OCI-LY3 (cell line): ENCODE data around the gene RNF149.
"Not testable (repeated sequence)": the region's sequence is repeated elsewhere in the genome, so short reads cannot be mapped to it uniquely, and the experiment has no call there.

Source experiments
- H2AFZ ChIP-seq: fragments of 200-600, 300-600 bp; shearing (Covaris generic); 2 replicates; pipeline ENCODE4 v1.6.0; 2014; ENCODE audit warnings: antibody characterized with exemption, low read depth, low read length
- H3K27ac ChIP-seq: fragments of 200-600, 300-600 bp; sonication (generic); 2 replicates; pipeline ENCODE4 v1.5.1; 2014; ENCODE audit warnings: mild to moderate bottlenecking, low read length, moderate library complexity, mixed read lengths
- H3K27me3 ChIP-seq: fragments of 200-600, 300-600 bp; sonication (generic); 2 replicates; pipeline ENCODE4 v1.6.1; 2014; ENCODE audit warnings: low read depth, low read length, mixed read lengths
- H3K36me3 ChIP-seq: fragments of 200-600, 300-600 bp; sonication (generic); replicated peaks from 2 replicates; pipeline ENCODE3; 2014; ENCODE audit warnings: low read depth, low read length, mixed read lengths
- H3K4me1 ChIP-seq: fragments of 300-600, 200-600 bp; sonication (generic); 2 replicates; pipeline ENCODE4 v1.6.1; 2014; ENCODE audit warnings: low read length, mixed read lengths
- H3K4me2 ChIP-seq: fragments of 200-600, 300-600 bp; sonication (generic); 2 replicates; pipeline ENCODE4 v1.6.1; 2014; ENCODE audit warnings: low read length, mixed read lengths
- H3K4me3 ChIP-seq: fragments of 300-600, 200-600 bp; sonication (generic); 2 replicates; pipeline ENCODE4 v1.5.1; 2014; ENCODE audit warnings: antibody characterized with exemption, mild to moderate bottlenecking, low read length, moderate library complexity
- H3K79me2 ChIP-seq: fragments of 300-600, 200-600 bp; shearing (Covaris generic); 2 replicates; pipeline ENCODE4 v1.6.1; 2014; ENCODE audit warnings: mild to moderate bottlenecking, low read length, mixed read lengths
- H3K9ac ChIP-seq: fragments of 300-600, 200-600 bp; shearing (Covaris generic); 2 replicates; pipeline ENCODE4 v1.6.0; 2014; ENCODE audit warnings: mild to moderate bottlenecking, low read length, moderate library complexity
- H3K9me3 ChIP-seq: fragments of 200-600, 300-600 bp; shearing (Covaris generic); 2 replicates; pipeline ENCODE4 v1.6.1; 2014; ENCODE audit warnings: low read length, mixed read lengths; ENCODE audit not compliant: insufficient read depth
- H4K20me1 ChIP-seq: fragments of 200-600, 300-600 bp; sonication (generic); 2 replicates; pipeline ENCODE4 v1.6.1; 2016; ENCODE audit warnings: low read length, mixed read lengths; ENCODE audit not compliant: insufficient read depth
- EZH2phosphoT487 ChIP-seq: fragments of 200-600 bp; shearing (Covaris generic); IDR thresholded peaks from 2 replicates; pipeline ENCODE4 v1.6.1; 2018; ENCODE audit warnings: antibody characterized with exemption, mixed run types, low read depth
- TF ChIP-seq, protein P1 (sequence below): fragments of 200-600, 300-600 bp; sonication (generic); IDR thresholded peaks from 2 replicates; pipeline ENCODE4 v1.5.1; 2014; ENCODE audit warnings: antibody characterized with exemption, low read length, low read depth

RNF149 gene

DNA sequence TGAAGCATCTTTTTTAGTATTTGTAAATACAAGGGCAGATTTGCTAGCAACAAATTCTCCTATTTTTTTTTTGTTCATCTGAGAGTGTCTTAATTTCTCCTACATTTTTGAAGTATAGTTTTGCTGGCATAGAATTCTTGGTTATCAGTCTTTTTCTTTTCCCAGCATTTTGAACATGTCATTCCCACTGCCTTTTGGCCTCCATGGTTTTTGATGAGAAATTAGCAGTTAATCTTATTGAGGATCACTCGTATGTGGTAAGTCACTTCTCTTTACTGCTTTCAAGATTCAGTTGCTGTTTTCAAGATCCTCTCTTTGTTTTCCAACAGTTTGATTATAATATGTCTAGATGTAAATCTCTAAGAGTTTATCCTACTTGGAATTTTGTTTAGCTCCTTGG is 16.9 kb upstream of the RNF149 start:
- Histone ChIP-seq H3K9me3 (peaks cover 6% of the 10 kb centered on the region; the same call in 1 of the 2 replicates), H3K4me2 (no peak overlapping the region), H3K27ac (no peak overlapping the region), H3K79me2 (no peaks in the 10 kb centered on the region), H4K20me1 (no peaks in the 10 kb centered on the region), H3K4me1 (peaks cover 11% of the 10 kb centered on the region), H3K4me3 (no peak overlapping the region), H2AFZ (no peak overlapping the region), H3K36me3 (no peaks in the 10 kb centered on the region), H3K27me3 (no peaks in the 10 kb centered on the region), H3K9ac (no peak overlapping the region)
- no peak for TF ChIP-seq EZH2phosphoT487
- TF ChIP-seq, protein P1, sequence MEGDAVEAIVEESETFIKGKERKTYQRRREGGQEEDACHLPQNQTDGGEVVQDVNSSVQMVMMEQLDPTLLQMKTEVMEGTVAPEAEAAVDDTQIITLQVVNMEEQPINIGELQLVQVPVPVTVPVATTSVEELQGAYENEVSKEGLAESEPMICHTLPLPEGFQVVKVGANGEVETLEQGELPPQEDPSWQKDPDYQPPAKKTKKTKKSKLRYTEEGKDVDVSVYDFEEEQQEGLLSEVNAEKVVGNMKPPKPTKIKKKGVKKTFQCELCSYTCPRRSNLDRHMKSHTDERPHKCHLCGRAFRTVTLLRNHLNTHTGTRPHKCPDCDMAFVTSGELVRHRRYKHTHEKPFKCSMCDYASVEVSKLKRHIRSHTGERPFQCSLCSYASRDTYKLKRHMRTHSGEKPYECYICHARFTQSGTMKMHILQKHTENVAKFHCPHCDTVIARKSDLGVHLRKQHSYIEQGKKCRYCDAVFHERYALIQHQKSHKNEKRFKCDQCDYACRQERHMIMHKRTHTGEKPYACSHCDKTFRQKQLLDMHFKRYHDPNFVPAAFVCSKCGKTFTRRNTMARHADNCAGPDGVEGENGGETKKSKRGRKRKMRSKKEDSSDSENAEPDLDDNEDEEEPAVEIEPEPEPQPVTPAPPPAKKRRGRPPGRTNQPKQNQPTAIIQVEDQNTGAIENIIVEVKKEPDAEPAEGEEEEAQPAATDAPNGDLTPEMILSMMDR = no peak

DNA sequence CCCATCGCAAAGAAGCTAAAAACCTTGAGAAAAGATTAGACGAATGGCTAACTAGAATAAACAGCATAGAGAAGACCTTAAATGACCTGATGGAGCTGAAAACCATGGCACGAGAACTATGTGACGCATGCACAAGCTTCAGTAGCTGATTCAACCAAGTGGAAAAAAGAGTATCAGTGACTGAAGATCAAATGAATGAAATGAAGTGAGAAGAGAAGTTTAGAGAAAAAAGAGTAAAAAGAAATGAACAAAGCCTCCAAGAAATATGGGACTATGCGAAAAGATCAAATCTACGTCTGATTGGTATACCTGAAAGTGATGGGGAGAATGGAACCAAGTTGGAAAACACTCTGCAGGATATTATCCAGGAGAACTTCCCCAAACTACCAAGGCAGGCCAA is 8.1 kb upstream of the RNF149 start:
- H4K20me1 ChIP-seq = not testable (repeated sequence)

DNA sequence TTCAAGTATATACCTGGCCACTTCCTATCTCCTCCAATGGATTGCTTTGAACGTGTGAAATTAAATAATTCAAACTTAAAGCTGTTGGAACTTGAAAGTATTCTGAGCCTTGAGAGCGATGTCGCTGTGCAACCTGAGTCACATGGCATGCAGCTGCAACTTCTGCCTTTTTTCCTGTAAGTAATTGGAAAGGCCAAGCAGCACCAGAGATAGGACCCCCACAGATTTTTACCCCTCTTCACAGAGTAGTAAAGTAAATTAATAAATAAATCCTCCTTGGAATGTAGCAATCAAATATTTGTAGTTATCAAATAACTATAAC is 3.2 kb upstream of the RNF149 start:
- H3K27ac ChIP-seq = no peak overlapping the region
- H3K4me1 ChIP-seq = peaks cover 16% of the 10 kb centered on the region

More for the DNA sequence above, 8.1 kb upstream of the RNF149 start:
- not testable (repeated sequence) for H3K36me3 ChIP-seq, H3K4me1 ChIP-seq, H3K4me2 ChIP-seq, H3K9ac ChIP-seq, H3K9me3 ChIP-seq, H3K27me3 ChIP-seq, H3K4me3 ChIP-seq, H3K27ac ChIP-seq, H2AFZ ChIP-seq, H3K79me2 ChIP-seq

DNA sequence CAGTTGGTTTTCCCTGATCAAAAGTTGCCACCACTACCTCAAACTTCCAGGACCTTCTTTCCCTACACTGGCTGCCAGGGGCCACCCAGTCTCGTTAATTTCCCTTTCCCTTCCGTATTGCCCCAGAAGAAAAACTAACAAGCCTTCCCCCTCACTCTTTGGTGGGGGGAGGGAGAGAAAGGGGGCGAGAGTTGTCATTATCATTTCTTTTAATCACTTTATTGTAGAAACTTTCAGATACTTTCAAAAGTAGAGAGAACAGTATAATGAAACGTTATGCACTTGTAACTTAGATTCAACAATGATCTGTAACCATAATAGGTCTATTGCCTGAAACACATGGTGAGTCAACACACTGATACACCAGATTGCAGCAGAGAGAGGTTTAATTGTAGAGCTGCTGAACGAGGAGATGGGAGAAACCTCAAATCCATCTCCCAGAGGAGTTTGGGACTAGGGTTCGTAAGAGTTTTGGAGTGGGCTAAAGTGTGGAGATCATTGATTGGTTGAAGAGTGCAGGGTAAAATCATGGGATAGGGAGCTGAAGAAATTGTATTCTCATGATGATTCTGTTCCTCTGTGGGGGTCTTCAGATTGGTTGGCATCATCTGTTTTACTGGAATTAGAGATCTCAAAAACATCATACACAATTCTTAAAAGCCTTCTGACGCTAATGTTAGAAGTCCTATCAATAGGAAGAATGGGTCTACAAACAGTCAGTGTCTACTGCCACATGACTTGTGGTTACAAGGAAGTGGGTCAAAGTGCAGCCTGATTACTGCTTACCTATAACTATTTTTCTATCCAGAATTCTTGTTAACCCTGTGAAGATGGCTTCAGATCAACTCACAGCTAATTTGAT is 2.6 kb upstream of the RNF149 start:
- TF ChIP-seq, protein P1 = no peak
- TF ChIP-seq EZH2phosphoT487 = no peak
- no peak overlapping the region for H3K4me3 ChIP-seq
- no peaks in the 10 kb centered on the region for H3K79me2 ChIP-seq
- peaks cover 22% of the 10 kb centered on the region for H3K4me1 ChIP-seq
- H3K27me3 ChIP-seq = no peaks in the 10 kb centered on the region
- H2AFZ ChIP-seq = no peak overlapping the region
- no peaks in the 10 kb centered on the region for H3K9me3 ChIP-seq
- no peak overlapping the region for H3K9ac ChIP-seq
- no peaks in the 10 kb centered on the region for H3K36me3 ChIP-seq
- H3K4me2 ChIP-seq = no peak overlapping the region
- no peak overlapping the region for H3K27ac ChIP-seq
- no peaks in the 10 kb centered on the region for H4K20me1 ChIP-seq

More for the DNA sequence above, 3.2 kb upstream of the RNF149 start:
- Histone ChIP-seq H3K9ac (no peak overlapping the region), H3K27me3 (no peaks in the 10 kb centered on the region), H2AFZ (no peak overlapping the region), H3K36me3 (no peaks in the 10 kb centered on the region), H3K79me2 (no peaks in the 10 kb centered on the region), H3K4me3 (no peak overlapping the region), H3K9me3 (no peaks in the 10 kb centered on the region), H3K4me2 (no peak overlapping the region), H4K20me1 (no peaks in the 10 kb centered on the region)
- TF ChIP-seq EZH2phosphoT487 = no peak
- TF ChIP-seq, protein P1 = no peak
